Epithelial cell of esophagus (primary cell): ENCODE measurements around the gene HOXA4.

Experiments
- DNase-seq: peaks from one replicate; pipeline ENCODE4 v3.0.0; 2010; ENCODE audit warnings: low read depth
- H3K4me3 ChIP-seq: 2 replicates; pipeline ENCODE4 v1.5.1; 2011; ENCODE audit warnings: mild to moderate bottlenecking, low read length, control low read depth
- TF ChIP-seq, protein P1 (sequence below): IDR thresholded peaks from 2 replicates; pipeline ENCODE4 v1.5.1; 2011; ENCODE audit warnings: low read depth, mild to moderate bottlenecking, low read length, control low read depth, inconsistent platforms; ENCODE audit not compliant: insufficient read depth; ENCODE audit errors: missing control alignments

The HOXA4 gene

DNA sequence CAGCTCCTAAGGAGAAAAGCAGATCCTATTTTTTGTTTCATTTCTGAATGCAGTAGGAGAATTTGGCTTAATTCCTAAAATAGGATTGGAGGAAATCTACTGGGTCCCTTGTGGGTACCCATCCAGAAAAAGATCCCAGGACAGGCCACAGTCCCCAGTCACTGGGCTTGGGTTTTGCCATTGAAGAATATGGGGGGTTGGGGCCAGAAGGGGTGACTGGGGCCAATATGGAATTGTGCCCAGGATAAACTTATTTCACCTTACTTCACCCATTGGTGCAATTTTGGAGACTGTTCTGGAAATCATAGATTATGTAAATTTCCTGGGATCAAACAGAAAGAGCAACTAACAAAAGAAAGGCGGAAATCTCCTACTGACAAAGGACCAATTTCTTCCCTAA lies 7.9 kb upstream of the HOXA4 start:
- no peak overlapping the region for H3K4me3 ChIP-seq
- no peak for DNase-seq
- TF ChIP-seq, protein P1, sequence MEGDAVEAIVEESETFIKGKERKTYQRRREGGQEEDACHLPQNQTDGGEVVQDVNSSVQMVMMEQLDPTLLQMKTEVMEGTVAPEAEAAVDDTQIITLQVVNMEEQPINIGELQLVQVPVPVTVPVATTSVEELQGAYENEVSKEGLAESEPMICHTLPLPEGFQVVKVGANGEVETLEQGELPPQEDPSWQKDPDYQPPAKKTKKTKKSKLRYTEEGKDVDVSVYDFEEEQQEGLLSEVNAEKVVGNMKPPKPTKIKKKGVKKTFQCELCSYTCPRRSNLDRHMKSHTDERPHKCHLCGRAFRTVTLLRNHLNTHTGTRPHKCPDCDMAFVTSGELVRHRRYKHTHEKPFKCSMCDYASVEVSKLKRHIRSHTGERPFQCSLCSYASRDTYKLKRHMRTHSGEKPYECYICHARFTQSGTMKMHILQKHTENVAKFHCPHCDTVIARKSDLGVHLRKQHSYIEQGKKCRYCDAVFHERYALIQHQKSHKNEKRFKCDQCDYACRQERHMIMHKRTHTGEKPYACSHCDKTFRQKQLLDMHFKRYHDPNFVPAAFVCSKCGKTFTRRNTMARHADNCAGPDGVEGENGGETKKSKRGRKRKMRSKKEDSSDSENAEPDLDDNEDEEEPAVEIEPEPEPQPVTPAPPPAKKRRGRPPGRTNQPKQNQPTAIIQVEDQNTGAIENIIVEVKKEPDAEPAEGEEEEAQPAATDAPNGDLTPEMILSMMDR, result no peak

DNA sequence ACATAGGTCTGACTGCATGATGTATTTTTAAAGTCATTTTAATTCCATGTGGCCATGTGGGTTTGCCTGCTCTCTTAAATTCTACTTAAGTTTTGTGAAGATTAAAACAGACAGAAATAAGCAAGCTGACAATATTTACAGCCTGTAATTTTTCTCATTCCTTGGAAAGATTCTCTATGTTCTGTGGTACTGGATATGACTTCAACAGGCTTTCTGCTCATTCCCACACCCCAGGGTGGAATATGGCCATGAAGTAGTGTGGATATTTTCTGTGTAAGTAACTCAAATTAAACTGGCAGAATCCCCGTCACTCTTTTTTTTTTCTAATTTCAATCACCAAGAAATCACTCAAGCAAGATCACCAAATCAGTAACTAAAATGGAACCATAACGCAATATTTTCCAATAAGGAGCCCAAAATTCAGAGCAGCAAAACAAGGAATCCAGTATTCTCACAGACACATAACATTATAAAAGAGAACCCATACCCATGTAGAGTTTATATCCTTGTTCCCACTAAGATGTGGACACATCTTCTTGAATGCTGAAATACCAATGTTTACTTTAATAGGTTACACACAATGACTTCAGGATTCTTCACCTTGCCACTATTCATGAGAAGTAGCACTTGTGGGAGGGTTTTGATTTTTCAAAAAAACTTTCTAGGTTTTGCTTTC lies 7.2 kb upstream of the HOXA4 start:
- no peak for DNase-seq
- TF ChIP-seq, protein P1, result no peak
- H3K4me3 ChIP-seq, result no peak overlapping the region

DNA sequence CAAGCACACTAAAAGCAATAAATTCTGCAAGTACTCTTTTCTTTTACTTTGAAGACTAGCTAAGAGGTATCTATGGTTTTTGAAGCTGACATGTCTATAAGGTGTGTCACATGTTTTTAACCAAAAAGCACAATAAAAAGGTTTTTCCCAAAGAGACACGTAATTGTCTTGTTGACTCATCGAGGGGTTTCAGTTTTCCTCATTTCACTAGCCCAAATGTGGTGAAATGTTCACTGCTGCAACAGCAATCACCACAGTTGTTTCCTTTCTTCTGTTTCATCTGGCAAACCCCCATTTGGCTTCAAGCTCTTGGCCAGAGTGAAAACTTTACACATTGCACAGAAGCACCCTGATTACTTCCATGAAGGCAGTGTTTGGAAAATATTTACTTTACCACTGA lies 3.8 kb upstream of the HOXA4 start:
- no peak overlapping the region for H3K4me3 ChIP-seq
- peak; percentile 44 for DNase-seq
- TF ChIP-seq, protein P1, result no peak

DNA sequence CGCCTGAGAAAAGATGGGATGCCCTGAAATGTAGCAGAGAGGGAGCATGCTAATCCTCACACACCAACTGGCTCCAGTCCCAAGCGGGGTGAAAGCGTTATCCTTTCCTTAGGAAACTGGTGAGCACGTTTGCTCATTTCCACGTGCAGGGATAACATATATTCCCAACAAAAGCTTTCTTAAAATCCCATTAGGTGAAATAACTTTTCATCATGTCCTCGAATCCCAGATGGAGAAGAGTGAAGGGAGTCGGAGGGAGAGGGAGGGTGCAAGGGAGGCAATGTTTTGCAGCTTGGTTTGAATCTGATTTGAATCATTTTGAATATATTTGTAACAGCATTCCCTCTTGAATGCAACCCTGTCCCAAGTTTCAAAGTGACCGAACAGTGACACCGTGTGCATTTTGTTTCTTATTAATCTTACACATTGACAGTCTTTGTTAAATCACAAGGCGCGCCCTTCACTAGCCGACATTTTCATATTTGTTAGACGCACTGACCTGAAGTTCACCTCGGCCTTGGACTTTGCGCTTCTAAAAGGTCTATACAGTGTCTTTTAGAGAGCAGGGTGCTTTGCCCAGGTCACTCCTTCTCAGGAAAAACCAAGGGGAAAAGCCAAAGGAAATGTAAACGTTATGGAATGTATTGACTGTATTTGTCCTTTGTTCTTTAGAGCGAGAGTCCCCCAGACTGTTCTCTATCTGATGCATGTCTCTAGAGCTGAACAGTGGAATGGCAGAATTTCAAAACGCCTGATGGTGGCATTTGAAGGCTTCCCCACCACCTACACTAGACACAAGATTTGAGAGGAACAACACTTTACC lies 3.1 kb upstream of the HOXA4 start:
- no peak for DNase-seq
- H3K4me3 ChIP-seq, result no peak overlapping the region
- TF ChIP-seq, protein P1, result no peak

DNA sequence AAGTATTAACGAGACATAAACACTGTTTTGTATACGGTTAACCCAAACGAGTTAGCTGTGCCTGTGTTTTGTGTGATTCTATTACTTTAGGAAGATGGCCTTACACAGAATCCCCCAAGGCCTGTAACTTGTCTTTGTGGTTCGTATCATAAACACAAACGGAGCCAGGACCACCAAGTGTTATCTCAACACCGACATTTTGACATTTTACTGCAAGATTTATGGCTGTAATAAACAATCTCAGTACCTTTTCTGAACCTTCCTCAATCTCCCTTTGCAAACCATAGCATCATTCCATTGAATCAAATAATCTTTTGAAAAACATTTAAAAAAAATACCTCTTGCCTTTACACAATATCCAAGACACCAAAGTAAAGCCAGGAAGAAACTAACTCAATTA lies 2.4 kb upstream of the HOXA4 start:
- TF ChIP-seq, protein P1, result no peak
- no peak overlapping the region for H3K4me3 ChIP-seq
- no peak for DNase-seq

DNA sequence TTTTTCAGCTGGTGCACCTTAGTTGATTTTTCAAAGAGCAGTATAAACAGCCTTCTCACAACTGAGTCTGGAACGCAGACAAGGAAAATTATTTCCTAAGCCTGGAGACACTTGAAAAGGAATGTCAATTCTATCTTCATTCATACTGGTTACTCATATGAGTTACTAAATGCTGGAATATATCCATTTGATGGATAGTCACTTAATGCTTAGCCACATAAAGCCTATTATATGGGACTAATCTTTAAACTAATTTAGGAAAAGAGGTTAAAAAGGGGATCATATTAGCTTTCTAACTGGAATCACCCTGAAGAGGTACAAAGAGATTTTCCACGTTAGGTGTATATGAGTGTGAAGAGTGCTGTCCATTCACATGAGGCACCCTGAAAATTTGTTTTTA lies 1.7 kb upstream of the HOXA4 start:
- DNase-seq, result no peak
- H3K4me3 ChIP-seq, result no peak overlapping the region
- TF ChIP-seq, protein P1, result no peak
